ENCODE measurements around the gene SRP9. TPM values are rescaled to one million over a fixed set of nuclear protein-coding genes. Genes with fewer than 3 reads are reported as not detected.

The SRP9 gene
- polyA plus RNA-seq, 1 of the 3 experiments (the other 2 are of a cell fraction): 156 TPM

- 0 out of 2 replicates have a peak, but pooled peaks have one; percentile 46 for TF ChIP-seq ZBTB33 (IDR thresholded peaks at IDR 0.05; ENCODE audit: borderline replicate concordance, low read depth)
- TF ChIP-seq RXRA (IDR thresholded peaks at IDR 0.05; ENCODE audit: borderline replicate concordance, low read depth): peak; percentile 39; the same call in 1 of the 2 replicates
- no peak for TF ChIP-seq MXI1 (IDR thresholded peaks at IDR 0.05; ENCODE audit: low read depth, low read length)
- no peak for TF ChIP-seq USF2 (IDR thresholded peaks at IDR 0.05; ENCODE audit: borderline replicate concordance, low read depth, low read length)
- TF ChIP-seq FOSL2 (IDR thresholded peaks at IDR 0.05; ENCODE audit: borderline replicate concordance, low read depth): peak; percentile 42; the same call in 1 of the 2 replicates
- 0 out of 2 replicates have a peak, but pooled peaks have one; percentile 31 for TF ChIP-seq RCOR1 (IDR thresholded peaks at IDR 0.05; ENCODE audit: low read length)
These were observed 42.1 kb upstream of the SRP9 start (continued) for GRCh38 chr1:225735252-225736149.

DNA sequence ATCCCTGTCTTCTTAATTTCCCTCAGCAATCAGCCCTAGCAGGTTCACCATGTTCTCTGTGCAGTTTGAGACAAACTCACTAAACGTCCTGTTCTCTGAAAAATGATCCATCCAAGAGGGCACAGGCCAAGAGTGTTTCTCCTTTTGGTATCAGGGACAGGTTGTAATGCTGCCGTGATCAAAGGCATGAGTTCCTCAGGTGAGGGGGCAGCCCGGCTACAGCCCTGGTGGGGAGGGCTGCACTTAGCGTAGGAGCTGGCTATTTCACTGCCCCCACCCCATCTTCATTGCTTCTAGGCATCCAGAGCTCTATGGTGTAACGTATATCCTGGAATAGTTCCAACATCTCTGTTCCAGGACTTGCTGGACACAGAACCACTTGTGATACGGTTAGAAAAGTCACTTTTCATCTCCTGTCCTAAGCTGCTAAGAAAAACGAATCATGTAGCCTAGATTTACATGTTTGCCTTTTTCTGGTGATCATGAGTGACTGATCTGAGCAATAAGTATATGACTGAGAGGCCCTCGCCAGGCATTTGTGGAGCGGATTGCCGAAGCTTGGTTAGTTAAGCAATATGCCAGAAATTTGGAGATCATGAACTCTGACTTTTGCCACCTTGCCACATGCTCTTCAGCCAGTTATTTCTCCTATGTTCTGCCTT is 41.1 kb upstream of the SRP9 start:
- 54% methylated on average over 8 of the region's 10 CpGs for WGBS (ENCODE audit: low lambda C conversion rate)

More for the DNA sequence above, 41.1 kb upstream of the SRP9 start:
- Histone ChIP-seq H3K4me1 (ENCODE audit: control insufficient read depth in 1 of 2, insufficient read depth in 2 of 2, low read depth in 1 of 2, low read length in 1 of 2) (peaks cover 29% of the 10 kb centered on the region in 2 experiments), H3F3A (replicated peaks; ENCODE audit: insufficient read depth) (peaks cover 24% of the 10 kb centered on the region), H3K9me2 (no peaks in the 10 kb centered on the region), H3K9ac (peak overlapping the region; percentile 59), H3K36me3 (replicated peaks in 1 of 2; ENCODE audit: control insufficient read depth in 1 of 2, insufficient read depth in 2 of 2, low read length in 1 of 2) (no peaks in the 10 kb centered on the region), H4K20me1 (ENCODE audit: insufficient read depth) (no peaks in the 10 kb centered on the region), H2AFZ (ENCODE audit: low read depth) (peak overlapping the region; percentile 61; the same call in 1 of the 2 replicates), H3K27me3 (ENCODE audit: insufficient read depth) (no peaks in the 10 kb centered on the region), H3K27ac (ENCODE audit: low read depth in 2 of 2, low read length in 1 of 2) (peak overlapping the region; percentile 88 to 93), H3K4me3 (ENCODE audit: low read depth in 2 of 2, low read length in 1 of 2) (no peak overlapping the region), H3K9me3 (no peaks in the 10 kb centered on the region), H3K4me2 (peak overlapping the region; percentile 49; the same call in 1 of the 2 replicates), H3K79me2 (ENCODE audit: insufficient read depth) (no peaks in the 10 kb centered on the region)
- DNase-seq: peak; percentile 58
- CTCF ChIA-PET: interaction anchor here (0.6 to 3.0 kb wide), 8 partner anchors 10 to 262 kb away, joined by 3 to 13 read pairs (median 4); partner anchors contain the start of genes ENAH and SRP9
- TF ChIP-seq USF1 (IDR thresholded peaks at IDR 0.05; ENCODE audit: borderline replicate concordance, low read depth) (no peak), FOXJ3 (CRISPR knock-in tag; IDR thresholded peaks at IDR 0.05) (0 out of 2 replicates have a peak, but pooled peaks have one; percentile 23)
- POLR2A ChIA-PET: interaction anchor here (2.2 kb wide), 1 partner anchor 84 kb away, joined by 10 read pairs; the partner anchor contains the start of gene ENAH

Data from SK-N-SH (cell line).